Stimulated activated CD4-positive, alpha-beta T cell treated with anti-CD3 and anti-CD28 coated beads, Interleukin-2, amount 100 ng/mL, for 24 hours (primary cell): ENCODE data around the gene CRKL.
A peak's percentile ranks its signal among the peaks of the same experiment; 100 is the strongest.

Source experiments
- DNase-seq, 2 donors: peaks; one replicate each; pipeline ENCODE4 v3.0.0-alpha.2; 2020

Gene CRKL

GRCh38 chr22:20998411-20999336, 81.5 kb downstream of the CRKL start:
- no peak for DNase-seq

GRCh38 chr22:20999350-21000206, 82.4 kb downstream of the CRKL start:
- no peak for DNase-seq

GRCh38 chr22:21000207-21000986, 83.2 kb downstream of the CRKL start:
- no peak for DNase-seq

GRCh38 chr22:21000987-21001600, 83.9 kb downstream of the CRKL start:
- no peak for DNase-seq

- peak; percentile 97 to 98 for DNase-seq
These were observed 84.6 kb downstream of the CRKL start, which contains the start of gene THAP7 for GRCh38 chr22:21001601-21002325. Gene THAP7, minus strand, starts transcription at chr22:21002118. Its CDS starts 207 bp downstream, at chr22:21001911.
